ENCODE results near the gene OVCH1. TPM values are rescaled to one million over a fixed set of nuclear protein-coding genes. Genes with fewer than 3 reads are reported as not detected.

The OVCH1 gene
- total RNA-seq, 1 donor = under 0.01 TPM

GRCh38 chr12:29382251-29382650, 115.2 kb downstream of the OVCH1 start:
- H3K4me3 ChIP-seq (ENCODE audit: low read depth, low read length) = no peak overlapping the region
- DNase-seq (ENCODE audit: low read depth) = no peak
- no peak for TF ChIP-seq CTCF (IDR thresholded peaks at IDR 0.05; ENCODE audit: insufficient read depth, low read depth, low read length)

DNA sequence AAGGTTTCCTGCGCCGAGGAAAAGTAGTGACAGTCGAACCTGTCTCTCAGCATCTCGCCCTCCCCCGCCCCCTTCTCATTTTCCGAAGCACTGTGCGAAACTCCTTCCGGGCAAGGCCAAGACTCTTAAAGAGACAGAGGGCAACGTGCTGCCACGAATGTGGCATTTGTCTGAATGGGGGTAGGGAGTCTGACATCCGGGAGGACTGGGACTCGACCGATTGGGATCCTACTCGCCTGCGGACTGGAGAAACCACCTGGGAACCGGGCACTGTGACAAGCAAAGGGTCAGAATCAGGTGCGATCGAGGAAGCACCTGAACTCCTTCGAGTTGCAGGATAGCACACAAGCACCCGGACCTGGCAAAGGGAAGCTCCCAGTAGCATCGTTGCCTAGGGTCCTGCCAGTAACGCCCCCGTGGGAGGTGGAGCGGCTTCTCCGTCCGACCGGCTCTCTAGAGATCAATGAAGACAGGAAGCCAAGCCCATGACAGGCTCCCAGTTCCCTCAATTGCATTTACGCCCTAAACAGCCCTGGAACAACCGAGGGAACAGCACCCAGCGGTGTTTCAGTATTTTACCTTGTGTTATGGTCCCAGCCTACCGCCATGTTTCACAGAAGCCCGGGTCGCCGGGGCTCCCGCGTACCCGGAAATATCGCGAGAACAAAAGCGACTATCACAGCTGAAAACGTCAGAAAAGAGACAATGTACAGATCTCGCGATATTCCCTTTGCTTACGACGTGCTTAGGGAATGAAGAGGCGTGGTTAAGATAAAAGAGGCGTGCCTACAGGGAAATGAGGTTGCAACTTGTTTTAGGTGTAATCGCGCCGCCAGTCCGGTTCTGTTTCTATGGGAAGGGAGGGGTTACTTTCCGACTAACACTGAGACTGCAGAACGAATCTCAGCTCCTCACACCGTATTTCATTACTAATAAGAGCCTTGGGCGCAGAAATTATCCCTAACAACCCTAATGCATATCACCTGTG, 116.7 kb downstream of the OVCH1 start, which contains the start of gene ERGIC2:
Gene ERGIC2, minus strand, starts transcription at position 637 of the 988 bp plus-strand sequence. CDS start 9,539 bp downstream, outside the sequence.
- DNase-seq (ENCODE audit: low read depth) = peak; percentile 99
- no peak for TF ChIP-seq CTCF (IDR thresholded peaks at IDR 0.05; ENCODE audit: insufficient read depth, low read depth, low read length)
- peak within 1 kb of the TSS; percentile 100 for H3K4me3 ChIP-seq (ENCODE audit: low read depth, low read length)

Other genes with a start within 250 kb of the OVCH1 start
- gene ERGIC2, start 116.5 kb downstream of the OVCH1 start, total RNA-seq = 34.5 and 90.7 TPM in 2 replicates